HCT116 (cell line): ENCODE data around the gene KLK11. TPM values are rescaled to one million over a fixed set of nuclear protein-coding genes. Genes with fewer than 3 reads are reported as not detected.

Source experiments
- ATAC-seq: fragments of 200-7000 bp; cut with Tn5 transposase; 2 replicates; pipeline ENCODE4 v1.9.1; 2020; ENCODE audit warnings: mild to moderate bottlenecking, moderate library complexity
- BruUV-seq: library from RNA; stranded (reverse); fragments of 400-500 nt; replicated peaks from 2 replicates; lab custom pipeline; 2021; lab: Mats Ljungman, UMichigan
- CTCF ChIA-PET: fragments of 300-600 bp; sonication (Branson Sonifier 250); formaldehyde crosslinking; loops from one replicate; lab custom pipeline; 2021; ENCODE audit warnings: antibody characterized with exemption; lab: Charles Lee
- POLR2A ChIA-PET: fragments of 300-600, 350-600 bp; sonication (Branson Sonifier 250); formaldehyde crosslinking; loops from one replicate; lab custom pipeline; 2021; ENCODE audit warnings: antibody characterized with exemption; lab: Charles Lee
- RAD21 ChIA-PET, 2 experiments: fragments of 300-600 bp; sonication (Branson Sonifier 250); formaldehyde crosslinking; loops; one replicate each; lab custom pipeline; 2023; ENCODE audit warnings: low total read pairs in 2 of 2; ENCODE audit not compliant: uncharacterized antibody in 2 of 2, unreplicated experiment in 2 of 2, low non-redundant PET in 1 of 2; lab: Charles Lee
- DNase-seq: peaks from one replicate; pipeline ENCODE4 v3.0.0-alpha.2; 2010; ENCODE audit warnings: low read depth, low spot score
- H2AFZ ChIP-seq: fragments of 200-600 bp; shearing (Covaris generic), sonication (generic); 2 replicates; pipeline ENCODE4 v1.6.1; 2017; ENCODE audit warnings: low read depth, mixed run types, mixed read lengths, antibody characterized with exemption, low read length; ENCODE audit not compliant: poor library complexity, severe bottlenecking
- H3K27ac ChIP-seq: 2 replicates; pipeline ENCODE4 v1.5.1; 2012; ENCODE audit warnings: low read depth, low read length
- H3K27me3 ChIP-seq: fragments of 200-600 bp; sonication (generic); 2 replicates; pipeline ENCODE4 v1.6.1; 2016; ENCODE audit warnings: mixed run types, low read length, mixed read lengths; ENCODE audit not compliant: insufficient read depth
- H3K36me3 ChIP-seq, 2 experiments: fragments of 200-500 bp in 1 of 2; fragments of 200-600 bp in 1 of 2; sonication (Bioruptor generic) in 1 of 2; sonication (generic) in 1 of 2; 2 replicates each; pipeline versions ENCODE4 v1.5.1 to v1.6.1; 2014 to 2016; ENCODE audit warnings: low read length in 2 of 2, inconsistent platforms in 1 of 2, mixed read lengths in 1 of 2, mixed run types in 1 of 2; ENCODE audit not compliant: insufficient read depth in 2 of 2, control insufficient read depth in 1 of 2
- H3K4me1 ChIP-seq, 2 experiments: fragments of 200-600 bp in 1 of 2; sonication (generic) in 1 of 2; 2 replicates each; pipeline versions ENCODE4 v1.5.1 to v1.6.1; 2012 to 2017; ENCODE audit warnings: low read length in 2 of 2, inconsistent platforms in 1 of 2, mild to moderate bottlenecking in 1 of 2, mixed read lengths in 1 of 2, mixed run types in 1 of 2, moderate library complexity in 1 of 2; ENCODE audit not compliant: insufficient read depth in 2 of 2, control insufficient read depth in 1 of 2
- H3K4me2 ChIP-seq: fragments of 200-600 bp; sonication (generic); 2 replicates; pipeline ENCODE4 v1.6.1; 2017; ENCODE audit warnings: mixed run types, low read length, mixed read lengths
- H3K4me3 ChIP-seq, 2 experiments: fragments of 200-600 bp in 1 of 2; sonication (generic) in 1 of 2; replicated peaks in 1 of 2; 2 replicates each; pipeline ENCODE4 v1.5.1; 2011 to 2016; ENCODE audit warnings: low read length in 2 of 2, control low read depth in 1 of 2, low read depth in 1 of 2, mild to moderate bottlenecking in 1 of 2, mixed read lengths in 1 of 2, mixed run types in 1 of 2
- H3K79me2 ChIP-seq: fragments of 200-600 bp; sonication (generic); 2 replicates; pipeline ENCODE4 v1.6.1; 2017; ENCODE audit warnings: mild to moderate bottlenecking, mixed run types, low read length, moderate library complexity, mixed read lengths; ENCODE audit not compliant: insufficient read depth
- H3K9ac ChIP-seq: fragments of 200-600 bp; sonication (generic); 2 replicates; pipeline ENCODE4 v1.6.1; 2016; ENCODE audit warnings: low read length, mixed read lengths
- H3K9me2 ChIP-seq: fragments of 200-600 bp; sonication (generic), shearing (Covaris generic); 2 replicates; pipeline ENCODE4 v1.6.1; 2017; ENCODE audit warnings: mixed run types, mild to moderate bottlenecking, moderate library complexity; ENCODE audit not compliant: insufficient read depth
- H3K9me3 ChIP-seq, 2 experiments: fragments of 200-500 bp in 1 of 2; fragments of 200-600 bp in 1 of 2; sonication (Bioruptor generic) in 1 of 2; sonication (generic) in 1 of 2; 2 replicates each; pipeline ENCODE4 v1.6.1; 2014 to 2017; ENCODE audit warnings: low read length in 2 of 2, mixed read lengths in 2 of 2, inconsistent platforms in 1 of 2, low read depth in 1 of 2, mild to moderate bottlenecking in 1 of 2, mixed run types in 1 of 2, moderate library complexity in 1 of 2; ENCODE audit not compliant: control insufficient read depth in 1 of 2, insufficient read depth in 1 of 2
- H4K20me1 ChIP-seq: fragments of 200-600 bp; sonication (generic), shearing (Covaris generic); 2 replicates; pipeline ENCODE4 v1.6.1; 2017; ENCODE audit warnings: mixed run types, mild to moderate bottlenecking, moderate library complexity; ENCODE audit not compliant: insufficient read depth
- CBX3 ChIP-seq: IDR thresholded peaks from 2 replicates; pipeline ENCODE4 v1.6.1; 2012; ENCODE audit warnings: low read depth
- CEBPB ChIP-seq: IDR thresholded peaks from 2 replicates; pipeline ENCODE4 v1.6.1; 2012; ENCODE audit warnings: low read depth
- ELF1 ChIP-seq: IDR thresholded peaks from 2 replicates; pipeline ENCODE4 v1.6.1; 2012; ENCODE audit warnings: low read depth, borderline replicate concordance
- EZH2phosphoT487 ChIP-seq: fragments of 200-600 bp; IDR thresholded peaks from 2 replicates; pipeline ENCODE4 v1.6.1; 2018; ENCODE audit warnings: antibody characterized with exemption, borderline replicate concordance
- JUND ChIP-seq: IDR thresholded peaks from 2 replicates; pipeline ENCODE4 v1.6.1; 2012
- POLR2A ChIP-seq: IDR thresholded peaks from 2 replicates; pipeline ENCODE4 v1.7.0; 2011; ENCODE audit warnings: borderline replicate concordance; ENCODE audit not compliant: insufficient read depth, insufficient read length; ENCODE audit errors: extremely low read depth
- POLR2AphosphoS5 ChIP-seq: IDR thresholded peaks from 2 replicates; pipeline ENCODE4 v1.6.1; 2011; ENCODE audit warnings: mild to moderate bottlenecking, low read depth, low read length, moderate library complexity
- RAD21 ChIP-seq: IDR thresholded peaks from 2 replicates; pipeline ENCODE4 v1.6.1; 2012; ENCODE audit warnings: low read depth, mild to moderate bottlenecking
- SIN3A ChIP-seq: IDR thresholded peaks from 2 replicates; pipeline ENCODE4 v1.6.1; 2012; ENCODE audit warnings: low read depth
- SP1 ChIP-seq: IDR thresholded peaks from 2 replicates; pipeline ENCODE4 v1.6.1; 2012; ENCODE audit warnings: low read depth
- TCF7L2 ChIP-seq: IDR thresholded peaks from 2 replicates; pipeline ENCODE4 v1.7.0; 2011; ENCODE audit warnings: borderline replicate concordance, inconsistent platforms; ENCODE audit not compliant: insufficient read depth, insufficient read length; ENCODE audit errors: extremely low read depth
- YY1 ChIP-seq: IDR thresholded peaks from 2 replicates; pipeline ENCODE4 v1.6.1; 2011; ENCODE audit warnings: low read length, low read depth, moderate library complexity, mild to moderate bottlenecking; ENCODE audit not compliant: insufficient replicate concordance; ENCODE audit errors: extremely low read depth
- ZFX ChIP-seq: fragments of 450-650 bp; IDR thresholded peaks from 2 replicates; pipeline ENCODE4 v1.6.1; 2017
- ZNF274 ChIP-seq: fragments of 200-500 bp; sonication (Bioruptor generic); IDR thresholded peaks from 2 replicates; pipeline ENCODE4 v1.6.1; 2014; ENCODE audit warnings: mild to moderate bottlenecking, low read depth, low read length, inconsistent platforms
- intact Hi-C: fragments of 100-400 bp; cut with micrococcal nuclease; formaldehyde crosslinking; loops from 2 replicates; pipeline ENCODE4 v1.10.0; 2022
- total RNA-seq: library from RNA; stranded (reverse); gene quantifications from one replicate; pipeline ENCODE4 v1.2.1, GENCODE V29; 2021; ENCODE audit not compliant: unreplicated experiment
- TF ChIP-seq, protein P1 (sequence below): IDR thresholded peaks from 2 replicates; pipeline ENCODE4 v1.6.1; 2012
- TF ChIP-seq, protein P2 (sequence below): IDR thresholded peaks from 2 replicates; pipeline ENCODE4 v1.6.1; 2011; ENCODE audit warnings: mild to moderate bottlenecking, low read length, moderate library complexity; ENCODE audit not compliant: insufficient replicate concordance; ENCODE audit errors: extremely low read depth
- TF ChIP-seq, protein P3 (sequence below): IDR thresholded peaks from 2 replicates; pipeline ENCODE4 v1.6.1; 2012; ENCODE audit warnings: low read depth

KLK11 gene
- total RNA-seq, 1 experiment from 2014 or later, result not detected

DNA sequence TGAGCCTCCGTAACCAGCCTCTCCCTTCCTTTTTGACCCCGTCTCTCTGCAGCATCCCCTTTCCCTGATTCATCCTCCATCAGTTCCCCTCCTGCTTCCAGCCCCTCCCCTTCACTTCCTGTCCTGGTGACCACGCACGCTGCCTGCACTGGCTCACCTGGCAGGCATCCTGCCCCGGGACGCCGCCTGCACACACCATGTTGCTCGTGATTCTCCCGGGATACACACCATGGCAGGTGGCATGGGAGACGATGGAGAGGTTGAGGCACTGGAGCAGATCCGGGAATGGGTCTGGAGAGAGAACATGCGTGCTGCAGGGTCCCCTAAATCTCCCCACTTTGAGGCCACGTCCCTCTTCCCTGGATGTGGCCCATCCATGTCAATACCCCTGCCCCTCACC, 4.2 kb upstream of the KLK11 start:
- no peaks in the 10 kb centered on the region for H3K9me3 ChIP-seq
- intact Hi-C loops, result no loop called here
- H3K27me3 ChIP-seq, result no peaks in the 10 kb centered on the region
- DNase-seq, result no peak
- no peak overlapping the region for H3K4me2 ChIP-seq
- H4K20me1 ChIP-seq, result no peaks in the 10 kb centered on the region
- ChIA-PET RAD21 (interaction anchor here in 1 of 2 experiments (0.9 kb wide), 1 partner anchor 34 kb away, joined by 4 read pairs; no protein-coding TSS in a partner anchor), CTCF (no interaction called here), POLR2A (no interaction called here)
- no peak for ATAC-seq
- BruUV-seq, result no TSS peak
- no peaks in the 10 kb centered on the region for H3K79me2 ChIP-seq
- H3K9ac ChIP-seq, result no peak overlapping the region
- no peak overlapping the region for H2AFZ ChIP-seq
- peaks cover 0 to 12% of the 10 kb centered on the region in 2 experiments; a peak in 2 of 4 replicates for H3K4me1 ChIP-seq
- H3K36me3 ChIP-seq, result no peaks in the 10 kb centered on the region
- no peak overlapping the region for H3K4me3 ChIP-seq
- no peaks in the 10 kb centered on the region for H3K9me2 ChIP-seq
- no peak for TF ChIP-seq POLR2A
- TF ChIP-seq, protein P1, sequence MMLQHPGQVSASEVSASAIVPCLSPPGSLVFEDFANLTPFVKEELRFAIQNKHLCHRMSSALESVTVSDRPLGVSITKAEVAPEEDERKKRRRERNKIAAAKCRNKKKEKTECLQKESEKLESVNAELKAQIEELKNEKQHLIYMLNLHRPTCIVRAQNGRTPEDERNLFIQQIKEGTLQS, result no peak
- TF ChIP-seq ELF1, result no peak
- TF ChIP-seq, protein P2, sequence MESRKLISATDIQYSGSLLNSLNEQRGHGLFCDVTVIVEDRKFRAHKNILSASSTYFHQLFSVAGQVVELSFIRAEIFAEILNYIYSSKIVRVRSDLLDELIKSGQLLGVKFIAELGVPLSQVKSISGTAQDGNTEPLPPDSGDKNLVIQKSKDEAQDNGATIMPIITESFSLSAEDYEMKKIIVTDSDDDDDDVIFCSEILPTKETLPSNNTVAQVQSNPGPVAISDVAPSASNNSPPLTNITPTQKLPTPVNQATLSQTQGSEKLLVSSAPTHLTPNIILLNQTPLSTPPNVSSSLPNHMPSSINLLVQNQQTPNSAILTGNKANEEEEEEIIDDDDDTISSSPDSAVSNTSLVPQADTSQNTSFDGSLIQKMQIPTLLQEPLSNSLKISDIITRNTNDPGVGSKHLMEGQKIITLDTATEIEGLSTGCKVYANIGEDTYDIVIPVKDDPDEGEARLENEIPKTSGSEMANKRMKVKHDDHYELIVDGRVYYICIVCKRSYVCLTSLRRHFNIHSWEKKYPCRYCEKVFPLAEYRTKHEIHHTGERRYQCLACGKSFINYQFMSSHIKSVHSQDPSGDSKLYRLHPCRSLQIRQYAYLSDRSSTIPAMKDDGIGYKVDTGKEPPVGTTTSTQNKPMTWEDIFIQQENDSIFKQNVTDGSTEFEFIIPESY, result no peak
- no peak for TF ChIP-seq ZFX
- no peak for TF ChIP-seq POLR2AphosphoS5
- no peak for TF ChIP-seq YY1
- TF ChIP-seq ZNF274, result no peak
- no peak for TF ChIP-seq SP1
- no peak for TF ChIP-seq SIN3A
- TF ChIP-seq, protein P3, sequence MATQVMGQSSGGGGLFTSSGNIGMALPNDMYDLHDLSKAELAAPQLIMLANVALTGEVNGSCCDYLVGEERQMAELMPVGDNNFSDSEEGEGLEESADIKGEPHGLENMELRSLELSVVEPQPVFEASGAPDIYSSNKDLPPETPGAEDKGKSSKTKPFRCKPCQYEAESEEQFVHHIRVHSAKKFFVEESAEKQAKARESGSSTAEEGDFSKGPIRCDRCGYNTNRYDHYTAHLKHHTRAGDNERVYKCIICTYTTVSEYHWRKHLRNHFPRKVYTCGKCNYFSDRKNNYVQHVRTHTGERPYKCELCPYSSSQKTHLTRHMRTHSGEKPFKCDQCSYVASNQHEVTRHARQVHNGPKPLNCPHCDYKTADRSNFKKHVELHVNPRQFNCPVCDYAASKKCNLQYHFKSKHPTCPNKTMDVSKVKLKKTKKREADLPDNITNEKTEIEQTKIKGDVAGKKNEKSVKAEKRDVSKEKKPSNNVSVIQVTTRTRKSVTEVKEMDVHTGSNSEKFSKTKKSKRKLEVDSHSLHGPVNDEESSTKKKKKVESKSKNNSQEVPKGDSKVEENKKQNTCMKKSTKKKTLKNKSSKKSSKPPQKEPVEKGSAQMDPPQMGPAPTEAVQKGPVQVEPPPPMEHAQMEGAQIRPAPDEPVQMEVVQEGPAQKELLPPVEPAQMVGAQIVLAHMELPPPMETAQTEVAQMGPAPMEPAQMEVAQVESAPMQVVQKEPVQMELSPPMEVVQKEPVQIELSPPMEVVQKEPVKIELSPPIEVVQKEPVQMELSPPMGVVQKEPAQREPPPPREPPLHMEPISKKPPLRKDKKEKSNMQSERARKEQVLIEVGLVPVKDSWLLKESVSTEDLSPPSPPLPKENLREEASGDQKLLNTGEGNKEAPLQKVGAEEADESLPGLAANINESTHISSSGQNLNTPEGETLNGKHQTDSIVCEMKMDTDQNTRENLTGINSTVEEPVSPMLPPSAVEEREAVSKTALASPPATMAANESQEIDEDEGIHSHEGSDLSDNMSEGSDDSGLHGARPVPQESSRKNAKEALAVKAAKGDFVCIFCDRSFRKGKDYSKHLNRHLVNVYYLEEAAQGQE, result no peak
- no peak for TF ChIP-seq CBX3
- TF ChIP-seq JUND, result no peak
- no peak for TF ChIP-seq RAD21
- no peak for TF ChIP-seq CEBPB
- TF ChIP-seq EZH2phosphoT487, result no peak
- no peak for TF ChIP-seq TCF7L2
- no peak overlapping the region for H3K27ac ChIP-seq
